HUDEP-2 (cell line): ENCODE results near the gene HCRTR1.

ENCODE experiments used
- DNase-seq, 76 experiments: peaks; one replicate each; lab custom pipeline; 2025; ENCODE audit not compliant: unreplicated experiment in 76 of 76; lab: John Stamatoyannopoulos, UW

Gene HCRTR1

DNA sequence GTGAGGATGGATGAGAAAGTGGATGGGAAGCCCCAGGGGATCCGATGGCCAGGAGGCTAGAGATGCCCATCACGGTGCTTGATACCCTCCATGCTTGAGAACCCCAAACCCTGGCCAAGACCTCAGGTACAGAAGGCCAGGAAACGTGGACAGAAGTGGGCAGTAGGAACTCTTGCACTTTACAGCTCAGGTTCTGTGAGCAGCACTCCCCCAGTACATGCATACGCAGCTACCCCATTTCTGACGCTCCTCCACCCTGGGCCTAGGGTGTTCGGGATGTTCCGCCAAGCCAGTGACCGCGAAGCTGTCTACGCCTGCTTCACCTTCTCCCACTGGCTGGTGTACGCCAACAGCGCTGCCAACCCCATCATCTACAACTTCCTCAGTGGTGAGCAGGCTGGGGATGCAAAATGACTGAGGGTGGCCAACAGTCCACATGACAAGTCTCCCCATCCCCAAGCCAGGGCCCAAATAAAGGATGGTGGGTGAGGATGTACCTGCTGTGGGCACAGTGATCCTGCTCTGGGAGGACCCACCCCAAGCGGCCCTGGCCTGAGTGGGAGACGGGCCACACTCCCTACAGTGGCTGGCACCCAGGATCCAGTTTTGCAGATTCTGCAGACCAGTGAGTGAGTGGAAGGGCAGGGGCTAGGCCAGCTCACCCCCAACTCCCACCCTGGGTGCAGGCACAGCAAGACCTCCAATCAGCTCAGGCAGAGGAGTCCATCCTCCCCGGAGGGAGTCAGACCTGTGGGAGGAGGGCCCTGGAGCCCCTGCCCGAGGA is 7.4 kb downstream of the HCRTR1 start:
- no peak for DNase-seq

DNA sequence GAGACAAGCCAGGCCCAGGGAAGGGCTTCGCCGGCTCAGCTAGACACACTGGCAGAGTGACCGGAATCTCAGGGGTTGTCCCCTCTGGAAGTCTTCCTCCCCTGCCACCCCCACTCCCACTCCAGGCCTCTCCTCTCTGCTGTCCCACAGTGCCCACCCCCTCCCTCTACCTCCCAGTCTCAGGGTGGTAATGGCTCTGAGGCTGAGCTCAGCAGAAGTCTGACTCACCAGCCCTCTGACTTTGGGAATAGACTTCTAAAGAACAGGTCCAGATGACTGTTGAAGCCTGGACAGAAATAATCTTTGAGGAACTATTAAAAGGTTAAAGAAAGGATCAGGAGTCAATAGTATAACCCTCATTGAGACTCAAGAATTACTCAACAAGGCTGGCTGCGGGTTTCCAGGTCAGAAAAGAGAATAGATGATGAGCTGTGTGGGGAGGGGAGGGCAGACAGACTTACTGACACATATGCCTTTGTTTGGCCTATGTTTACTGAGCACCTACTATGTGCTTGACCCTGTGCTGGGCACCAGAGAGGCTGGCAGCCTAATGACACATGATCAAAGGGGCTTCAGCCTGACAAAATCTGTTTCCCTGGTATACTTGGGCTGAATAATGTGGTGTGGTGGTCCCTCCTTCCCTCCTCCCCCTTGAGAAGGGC is 8.2 kb downstream of the HCRTR1 start:
- no peak for DNase-seq

DNA sequence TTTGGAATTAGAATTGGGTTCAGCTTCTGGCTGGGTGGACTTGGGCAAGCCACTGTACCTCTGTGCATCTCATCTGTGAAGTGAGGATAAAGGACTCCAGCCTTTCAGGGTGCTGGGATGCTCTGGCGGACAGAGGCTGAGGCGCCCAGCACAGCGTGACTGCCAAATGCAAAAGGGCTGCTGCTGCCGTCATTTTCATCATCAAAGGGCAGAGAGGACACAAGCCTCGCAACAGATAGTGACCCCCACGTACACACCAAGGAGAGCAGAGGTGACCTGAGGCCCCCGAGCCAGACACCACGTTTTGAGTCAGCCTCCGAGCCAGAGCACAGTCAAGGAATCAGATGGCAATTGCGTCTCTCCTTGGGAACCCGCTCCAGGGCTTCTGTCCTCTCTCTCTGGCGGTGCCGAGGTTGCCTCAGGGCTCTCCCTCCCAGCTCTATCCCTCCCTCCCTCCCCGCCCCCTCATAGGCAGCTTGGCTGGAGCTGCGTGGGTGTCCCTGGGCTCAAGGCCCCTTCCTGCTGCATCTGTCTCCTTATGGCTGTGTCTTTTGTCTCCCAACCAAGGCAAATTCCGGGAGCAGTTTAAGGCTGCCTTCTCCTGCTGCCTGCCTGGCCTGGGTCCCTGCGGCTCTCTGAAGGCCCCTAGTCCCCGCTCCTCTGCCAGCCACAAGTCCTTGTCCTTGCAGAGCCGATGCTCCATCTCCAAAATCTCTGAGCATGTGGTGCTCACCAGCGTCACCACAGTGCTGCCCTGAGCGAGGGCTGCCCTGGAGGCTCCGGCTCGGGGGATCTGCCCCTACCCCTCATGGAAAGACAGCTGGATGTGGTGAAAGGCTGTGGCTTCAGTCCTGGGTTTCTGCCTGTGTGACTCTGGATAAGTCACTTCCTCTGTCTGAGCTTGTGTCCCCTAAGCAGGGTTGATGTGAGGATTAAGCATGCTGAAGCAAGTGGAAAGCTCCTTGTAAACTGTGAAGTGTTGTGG is 9.0 kb downstream of the HCRTR1 start:
- no peak for DNase-seq

GRCh38 chr1:31627301-31627929 is 9.9 kb downstream of the HCRTR1 start:
- no peak for DNase-seq

- DNase-seq = no peak
Observed at GRCh38 chr1:31627930-31628559, 10.6 kb downstream of the HCRTR1 start.

DNA sequence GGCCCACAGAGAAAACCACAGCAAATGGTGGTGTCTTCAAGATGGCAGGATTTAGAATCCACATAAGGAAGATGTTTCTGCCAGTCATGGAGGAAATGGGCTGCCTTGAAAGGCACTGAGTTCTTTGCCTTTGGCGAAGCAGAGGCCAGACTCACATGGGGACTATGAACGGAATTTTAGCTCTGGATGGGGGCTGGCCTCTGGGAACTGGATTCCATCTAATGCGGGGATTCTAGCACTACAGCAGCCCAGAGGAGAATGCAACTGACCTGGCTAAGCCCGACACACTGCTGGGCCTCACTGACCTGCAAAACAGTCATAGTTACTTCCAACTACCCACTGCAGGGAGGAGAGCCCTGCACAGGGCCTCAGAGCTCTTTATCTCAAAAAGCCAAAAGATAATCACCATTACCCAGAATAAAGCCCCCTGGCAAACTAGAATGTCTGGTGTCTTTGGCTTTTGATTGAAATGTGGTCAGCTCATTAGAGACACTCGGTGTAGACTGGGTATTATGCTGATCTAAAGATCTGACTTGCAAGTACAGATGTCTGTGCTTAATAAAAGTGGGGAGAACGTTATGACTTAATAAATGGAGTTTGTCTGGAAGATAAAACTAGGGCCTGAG is 11.6 kb downstream of the HCRTR1 start:
- peak in 1 of 76 experiments; percentile 10 for DNase-seq

- no peak for DNase-seq
Observed at GRCh38 chr1:31632649-31633048, 15.2 kb downstream of the HCRTR1 start.

GRCh38 chr1:31633117-31633516 is 15.6 kb downstream of the HCRTR1 start:
- DNase-seq = peak in 36 of 76 experiments; percentile 0 to 58 (median 20)

DNA sequence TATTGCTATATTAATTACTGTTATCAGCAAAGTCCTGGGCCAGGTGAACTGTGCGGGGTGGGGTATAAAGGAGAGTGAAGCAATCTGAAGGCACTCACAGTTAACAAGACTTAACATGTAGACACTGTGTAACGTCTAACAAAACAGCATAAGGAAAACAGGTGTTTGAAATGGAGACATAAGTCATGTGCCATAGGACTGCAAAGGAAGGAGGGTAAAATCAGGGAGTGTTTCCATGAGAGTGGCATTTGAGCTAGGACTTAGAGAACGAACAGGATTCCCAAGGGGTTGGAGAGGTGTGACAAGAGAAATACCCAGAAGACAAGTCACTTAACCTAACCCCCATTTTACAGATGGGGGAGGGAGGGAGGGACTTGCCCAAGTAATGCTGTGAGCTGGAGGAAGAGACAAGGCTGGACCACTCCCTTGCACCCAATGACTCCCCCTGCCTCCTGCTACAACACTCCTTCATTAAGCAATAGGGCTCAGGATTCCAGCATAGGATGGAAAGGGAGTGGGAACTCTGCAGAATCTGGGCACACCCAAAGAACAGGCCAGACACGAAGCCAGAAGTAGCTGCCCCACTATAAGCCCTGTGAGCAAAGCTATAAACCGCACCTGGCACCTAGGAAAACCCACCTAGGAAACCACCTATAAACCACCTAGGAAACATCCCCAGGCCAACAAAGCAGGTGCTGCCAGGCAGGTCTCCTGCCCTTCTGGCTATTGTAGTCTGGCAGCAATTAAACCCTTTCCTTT is 20.6 kb downstream of the HCRTR1 start:
- DNase-seq = no peak

- no peak for DNase-seq
Observed at GRCh38 chr1:31639543-31639942, 22.1 kb downstream of the HCRTR1 start.

DNA sequence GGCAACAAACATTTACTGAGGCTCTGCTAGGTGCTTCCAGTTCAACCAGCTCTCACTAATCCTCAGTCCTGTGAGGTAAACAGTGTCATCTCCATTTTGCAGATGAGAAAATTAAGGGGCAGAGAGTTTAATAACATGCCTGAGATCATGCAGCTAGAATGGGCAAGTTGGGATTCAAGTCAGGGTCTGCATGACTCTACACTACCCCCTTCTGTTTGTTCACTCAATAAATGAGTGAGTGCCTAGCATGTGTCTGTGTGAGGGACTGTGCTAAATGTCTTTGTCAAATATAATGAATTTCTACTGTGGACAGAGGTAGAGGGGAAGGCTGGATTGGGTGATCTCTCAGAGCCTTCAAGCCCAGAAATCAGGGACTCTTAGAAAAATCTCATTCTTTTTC is 22.7 kb downstream of the HCRTR1 start:
- no peak for DNase-seq

GRCh38 chr1:31640964-31641363 is 23.5 kb downstream of the HCRTR1 start:
- no peak for DNase-seq

DNA sequence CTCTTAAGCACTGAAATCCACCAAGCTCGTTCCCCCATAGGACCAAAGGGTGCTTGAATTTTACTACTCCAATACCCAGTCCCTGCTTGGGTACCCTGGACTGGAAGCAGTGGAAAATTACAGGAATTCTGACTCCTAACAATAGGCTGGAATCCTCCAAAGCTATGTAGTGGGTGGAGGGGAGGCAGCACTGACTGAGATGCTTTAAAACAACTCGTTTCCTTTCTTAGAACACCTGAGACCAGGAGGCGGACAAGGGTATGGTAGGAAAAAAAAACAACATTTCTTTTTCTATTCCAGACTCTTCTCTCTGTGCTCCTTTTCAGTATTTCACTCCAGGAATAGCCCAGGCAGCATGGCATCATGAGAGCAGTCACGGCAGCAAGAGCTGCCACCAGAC is 24.9 kb downstream of the HCRTR1 start:
- no peak for DNase-seq

- DNase-seq = no peak
Observed at GRCh38 chr1:31642897-31643296, 25.4 kb downstream of the HCRTR1 start.

DNA sequence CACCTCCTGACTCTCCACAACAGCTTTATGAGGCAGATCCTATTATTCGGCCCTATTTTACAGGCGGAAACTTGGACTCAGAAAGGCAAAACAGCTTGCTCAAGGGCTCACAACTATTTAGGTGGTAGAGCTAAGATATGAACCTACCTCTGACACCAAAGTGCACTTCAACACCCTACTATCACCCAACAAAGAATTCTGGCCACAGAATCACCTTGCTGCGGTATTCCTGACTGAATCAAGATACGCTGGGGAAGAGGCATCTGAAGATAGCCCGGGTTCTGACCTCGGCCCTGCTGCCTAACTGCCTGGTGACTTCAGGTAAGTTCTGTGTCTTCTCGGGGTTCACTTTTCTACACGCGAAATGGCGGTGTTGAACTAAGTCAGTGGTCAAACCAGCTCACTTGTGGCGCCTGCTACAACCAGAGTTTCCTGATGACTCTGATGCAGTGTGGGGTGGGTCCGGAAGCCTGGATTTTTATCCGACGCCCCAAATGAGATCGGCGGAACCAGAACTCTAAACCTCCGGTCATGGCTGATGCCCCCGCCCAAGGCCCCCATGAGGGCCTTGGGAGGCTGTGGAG is 26.6 kb downstream of the HCRTR1 start:
- peak in 3 of 76 experiments; percentile 40 to 79 (median 42) for DNase-seq

- peak; percentile 55 to 98 (median 95) for DNase-seq
Observed at GRCh38 chr1:31644560-31645273, 27.2 kb downstream of the HCRTR1 start, which contains the start of gene PEF1. Gene PEF1 (minus strand): TSS chr1:31644876. CDS start chr1:31644864, 12 bp downstream.

GRCh38 chr1:31645274-31645568 is 27.7 kb downstream of the HCRTR1 start:
- no peak for DNase-seq
